ENCODE results near the gene GPR84.

GPR84 gene

GRCh38 chr12:54373649-54374561 lies 9.6 kb upstream of the GPR84 start:
- DNase-seq (ENCODE audit: low spot score), result no peak

- DNase-seq (ENCODE audit: low spot score), result no peak
These were observed 8.0 kb upstream of the GPR84 start for GRCh38 chr12:54372113-54372806.

GRCh38 chr12:54371328-54372112 lies 7.2 kb upstream of the GPR84 start:
- no peak for DNase-seq (ENCODE audit: low spot score)

- peak; percentile 82 for DNase-seq (ENCODE audit: low spot score)
These were observed 6.0 kb upstream of the GPR84 start for GRCh38 chr12:54370171-54370730.

GRCh38 chr12:54369597-54370131 lies 5.4 kb upstream of the GPR84 start:
- DNase-seq (ENCODE audit: low spot score), result no peak

- peak; percentile 68 for DNase-seq (ENCODE audit: low spot score)
These were observed 4.7 kb upstream of the GPR84 start for GRCh38 chr12:54368709-54369596.

- DNase-seq (ENCODE audit: low spot score), result no peak
These were observed 3.9 kb upstream of the GPR84 start for GRCh38 chr12:54368025-54368708.

GRCh38 chr12:54363618-54364017 lies 668 bp downstream of the GPR84 start:
- DNase-seq (ENCODE audit: low spot score), result no peak

- DNase-seq (ENCODE audit: low spot score), result no peak
These were observed 1.2 kb downstream of the GPR84 start for GRCh38 chr12:54363047-54363446.

- DNase-seq (ENCODE audit: low spot score), result peak; percentile 63
These were observed 3.4 kb downstream of the GPR84 start for GRCh38 chr12:54360717-54361456.

GRCh38 chr12:54359762-54360351 lies 4.4 kb downstream of the GPR84 start:
- no peak for DNase-seq (ENCODE audit: low spot score)

- DNase-seq (ENCODE audit: low spot score), result peak; percentile 95
These were observed 5.1 kb downstream of the GPR84 start for GRCh38 chr12:54358945-54359761.

GRCh38 chr12:54358191-54358944 lies 5.9 kb downstream of the GPR84 start:
- no peak for DNase-seq (ENCODE audit: low spot score)

GRCh38 chr12:54357506-54358190 lies 6.6 kb downstream of the GPR84 start:
- no peak for DNase-seq (ENCODE audit: low spot score)

- DNase-seq (ENCODE audit: low spot score), result no peak
These were observed 7.3 kb downstream of the GPR84 start for GRCh38 chr12:54356951-54357356.

- no peak for DNase-seq (ENCODE audit: low spot score)
These were observed 8.1 kb downstream of the GPR84 start for GRCh38 chr12:54356228-54356627.
